GM12878 (cell line): Measurements from ENCODE around the gene S100A3. TPM values are rescaled to one million over a fixed set of nuclear protein-coding genes. Genes with fewer than 3 reads are reported as not detected.

Experiments
- ATAC-seq: fragments of 200-7000 bp; cut with Tn5 transposase; 3 replicates; pipeline ENCODE4 v1.9.1; 2020; ENCODE audit warnings: mild to moderate bottlenecking, moderate library complexity
- BruUV-seq: library from RNA; stranded (reverse); fragments of 400-500 nt; replicated peaks from 2 replicates; lab custom pipeline; 2021; lab: Mats Ljungman, UMichigan
- CTCF ChIA-PET: fragments of 300-600 bp; sonication (Branson Sonifier 250); formaldehyde crosslinking; extraction: SDS; loops from one replicate; lab custom pipeline; 2021; ENCODE audit warnings: inconsistent platforms; lab: Yijun Ruan, JAX
- POLR2A ChIA-PET: fragments of 350-600 bp; formaldehyde crosslinking; extraction: SDS; loops from one replicate; lab custom pipeline; 2021; ENCODE audit warnings: inconsistent platforms; lab: Charles Lee
- RAD21 ChIA-PET: fragments of 300-600 bp; sonication (Branson Sonifier 250); formaldehyde crosslinking; loops from one replicate; lab custom pipeline; 2023; ENCODE audit warnings: antibody characterized with exemption; ENCODE audit not compliant: unreplicated experiment; lab: Charles Lee
- SMC1A ChIA-PET: fragments of 300-600 bp; sonication (Branson Sonifier 250); formaldehyde crosslinking; loops from one replicate; lab custom pipeline; 2023; ENCODE audit not compliant: unreplicated experiment, uncharacterized antibody; lab: Charles Lee
- DNase-seq: peaks from one replicate; pipeline ENCODE4 v3.0.0-alpha.2; 2011; ENCODE audit warnings: low read depth, low spot score
- FAIRE-seq: peaks from 3 replicates; lab custom pipeline; 2011; peaks lifted over from hg19 to GRCh38; lab: Jason Lieb, UNC
- H2AFZ ChIP-seq: 2 replicates; pipeline ENCODE4 v1.6.0; 2011; ENCODE audit warnings: low read depth, low read length, control low read depth; ENCODE audit not compliant: control insufficient read depth
- H3K27ac ChIP-seq: 2 replicates; pipeline ENCODE4 v1.5.1; 2011; ENCODE audit warnings: control low read depth; ENCODE audit not compliant: control insufficient read depth, insufficient read depth
- H3K27me3 ChIP-seq, 2 experiments: replicated peaks in 1 of 2; 2 replicates each; pipeline versions ENCODE4 v1.6.0 to v1.6.1; 2011; ENCODE audit warnings: low read length in 1 of 2; ENCODE audit not compliant: control insufficient read depth in 2 of 2, insufficient read depth in 2 of 2
- H3K36me3 ChIP-seq, 2 experiments: 2 replicates each; pipeline ENCODE4 v1.5.1; 2011; ENCODE audit warnings: low read length in 1 of 2; ENCODE audit not compliant: control insufficient read depth in 2 of 2, insufficient read depth in 2 of 2
- H3K4me1 ChIP-seq: 2 replicates; pipeline ENCODE4 v1.6.1; 2011; ENCODE audit warnings: mild to moderate bottlenecking, low read length, moderate library complexity, mixed read lengths; ENCODE audit not compliant: control insufficient read depth, insufficient read depth
- H3K4me2 ChIP-seq: 2 replicates; pipeline ENCODE4 v1.6.0; 2011; ENCODE audit warnings: control low read depth; ENCODE audit not compliant: control insufficient read depth, insufficient read depth
- H3K4me3 ChIP-seq: fragments of 200-600 bp; sonication (generic); 2 replicates; pipeline ENCODE4 v1.5.1; 2016
- H3K79me2 ChIP-seq: 2 replicates; pipeline ENCODE4 v1.6.0; 2011; ENCODE audit warnings: low read length; ENCODE audit not compliant: control insufficient read depth, insufficient read depth
- H3K9ac ChIP-seq: 2 replicates; pipeline ENCODE4 v1.8.0; 2011; ENCODE audit warnings: low read length, control low read depth, mixed read lengths; ENCODE audit not compliant: control insufficient read depth, insufficient read depth
- H3K9me3 ChIP-seq: replicated peaks from 3 replicates; pipeline ENCODE4 v1.5.1; 2011; ENCODE audit warnings: mild to moderate bottlenecking, low read length; ENCODE audit not compliant: control insufficient read depth, insufficient read depth
- H4K20me1 ChIP-seq: 2 replicates; pipeline ENCODE4 v1.6.0; 2011; ENCODE audit not compliant: control insufficient read depth, insufficient read depth
- CHD4 ChIP-seq: fragments of 200-600 bp; sonication (generic); IDR thresholded peaks from 2 replicates; pipeline ENCODE4 v1.6.1; 2016; ENCODE audit warnings: mild to moderate bottlenecking
- EP300 ChIP-seq, 2 experiments: fragments of 150-350 bp in 1 of 2; IDR thresholded peaks; 2 replicates each; pipeline ENCODE4 v1.6.1; 2011 to 2012; ENCODE audit warnings: low read depth in 2 of 2, low read length in 2 of 2, borderline replicate concordance in 1 of 2, improper control_type of control experiment in 1 of 2, inconsistent platforms in 1 of 2; ENCODE audit not compliant: control insufficient read depth in 1 of 2
- ESRRA ChIP-seq: IDR thresholded peaks from 2 replicates; pipeline ENCODE4 v1.6.1; 2012; ENCODE audit warnings: mild to moderate bottlenecking, low read length, improper control_type of control experiment
- ETV6 ChIP-seq, 2 experiments: fragments of 450-650 bp in 1 of 2; IDR thresholded peaks in 1 of 2; conservative IDR thresholded peaks in 1 of 2; 2 replicates each; pipeline ENCODE4 v1.6.1; 2014; ENCODE audit warnings: antibody characterized with exemption in 1 of 2, borderline replicate concordance in 1 of 2, low read depth in 1 of 2, mild to moderate bottlenecking in 1 of 2, moderate library complexity in 1 of 2
- HDAC2 ChIP-seq: fragments of 200-600 bp; sonication (generic); IDR thresholded peaks from 2 replicates; pipeline ENCODE4 v1.6.1; 2017
- NFXL1 ChIP-seq: fragments of 450-650 bp; IDR thresholded peaks from 2 replicates; pipeline ENCODE4 v1.6.1; 2017; ENCODE audit warnings: antibody characterized with exemption, mild to moderate bottlenecking, borderline replicate concordance
- RB1 ChIP-seq: fragments of 450-650 bp; formaldehyde crosslinking; IDR thresholded peaks from 2 replicates; pipeline ENCODE4 v1.6.1; 2017; ENCODE audit warnings: mild to moderate bottlenecking, borderline replicate concordance
- RUNX3 ChIP-seq: IDR thresholded peaks from 2 replicates; pipeline ENCODE4 v1.6.1; 2012; ENCODE audit warnings: low read length, inconsistent platforms
- STAT1 ChIP-seq: fragments of 450-650 bp; conservative IDR thresholded peaks from 2 replicates; pipeline ENCODE4 v1.6.1; 2014; ENCODE audit warnings: antibody characterized with exemption, mild to moderate bottlenecking
- SUPT20H ChIP-seq: IDR thresholded peaks from 2 replicates; pipeline ENCODE4 v1.6.1; 2011; ENCODE audit warnings: low read depth, mild to moderate bottlenecking, low read length, moderate library complexity, borderline replicate concordance; ENCODE audit not compliant: control insufficient read depth
- WGBS: methylation state at CpG from one replicate; pipeline ENCODE4 v1.1.6; 2016; ENCODE audit warnings: low lambda C conversion rate; ENCODE audit not compliant: insufficient replicate concordance, insufficient coverage; ENCODE audit errors: missing lambda C conversion rate; 5-methylcytosine and 5-hydroxymethylcytosine counted together
- in situ Hi-C: fragments of 300-500 bp; cut with MboI; formaldehyde crosslinking; loops from 9 replicates; pipeline ENCODE4 v1.14.3; 2018; ENCODE audit warnings: mixed read lengths
- intact Hi-C: fragments of 100-400 bp; cut with micrococcal nuclease; formaldehyde crosslinking; loops from one replicate; pipeline ENCODE4 v1.14.2; 2022; ENCODE audit not compliant: unreplicated experiment
- polyA plus RNA-seq, 11 experiments: library from polyadenylated mRNA; depleted of rRNA in 4 of 11; unstranded in 6 of 11; stranded (reverse) in 5 of 11; fragments of >200 nt; fragmentation: Nextera tagmentation in 4 of 11; fragmentation: Illumina TruSeq in 1 of 11; extraction: Ambion mirVana in 4 of 11; extraction: Trizol in 1 of 11; gene quantifications; 1 replicate in 1 of 11; 2 replicates in 10 of 11; pipeline versions ENCODE4 v1.2.1 to v1.2.3, GENCODE V29; 2011 to 2016; ENCODE audit warnings: inconsistent platforms in 2 of 11, missing spikeins in 2 of 11, low read depth in 1 of 11
- total RNA-seq, 4 experiments: library from RNA; depleted of rRNA in 3 of 4; stranded (reverse); fragments of >200 nt in 3 of 4; fragmentation: Illumina TruSeq in 1 of 4; extraction: Trizol in 1 of 4; gene quantifications; 2 replicates each; pipeline versions ENCODE4 v1.2.1 to v1.2.3, GENCODE V29; 2013 to 2021
- TF ChIP-seq, protein P1 (sequence below): IDR thresholded peaks from 2 replicates; pipeline ENCODE4 v1.6.1; 2011; ENCODE audit warnings: low read depth, low read length, improper control_type of control experiment, borderline replicate concordance
- TF ChIP-seq, protein P2 (sequence below): IDR thresholded peaks from 2 replicates; pipeline ENCODE4 v1.6.1; 2012; ENCODE audit warnings: low read depth, low read length, improper control_type of control experiment
- TF ChIP-seq, protein P3 (sequence below): fragments of 150-350 bp; IDR thresholded peaks from 2 replicates; pipeline ENCODE4 v1.6.1; 2014; ENCODE audit warnings: mild to moderate bottlenecking, low read depth, low read length
- TF ChIP-seq, protein P4 (sequence below): fragments of 450-650 bp; IDR thresholded peaks from 2 replicates; pipeline ENCODE4 v1.6.1; 2016; ENCODE audit warnings: mild to moderate bottlenecking

The S100A3 gene
- total and polyA plus RNA-seq, 10 of the 15 experiments (the other 5 are each of a cell fraction or from before 2014, with no cell fraction given), result 0.32 to 0.45 TPM; not detected in 8

DNA sequence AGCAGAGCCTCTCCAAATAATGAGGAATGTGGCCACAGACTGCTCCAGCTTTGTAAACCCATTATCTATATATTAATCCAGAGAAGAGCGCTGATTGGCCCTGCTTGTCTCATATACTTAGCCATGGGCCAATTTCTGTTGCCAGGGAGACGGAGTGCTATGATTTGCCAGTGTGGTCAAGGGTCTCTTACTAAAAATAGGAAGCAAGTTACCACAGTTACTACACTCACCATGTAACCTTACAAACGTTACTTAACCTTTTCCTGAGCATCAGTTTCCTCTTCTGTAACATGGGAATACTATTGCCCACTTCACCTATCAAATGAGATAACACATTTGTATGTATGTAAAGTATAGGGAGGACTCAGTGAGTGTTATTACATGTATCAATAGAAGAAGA, 24.3 kb upstream of the S100A3 start:
- ChIA-PET POLR2A (interaction anchor here (1.0 to 1.8 kb wide), 4 partner anchors 38 to 99 kb away, joined by 3 to 11 read pairs (median 6); partner anchors contain the start of genes CHTOP and S100A6), RAD21 (interaction anchor here (0.8 to 5.2 kb wide), 19 partner anchors 10 to 413 kb away, joined by 3 to 60 read pairs (median 8); partner anchors contain the start of genes CHTOP, RAB13, S100A1 and S100A13), SMC1A (interaction anchor here (0.7 to 4.0 kb wide), 26 partner anchors 8 to 405 kb away, joined by 3 to 36 read pairs (median 6); partner anchors contain the start of genes CHTOP, ILF2, S100A1 and S100A13), CTCF (interaction anchor here (0.7 to 7.5 kb wide), 37 partner anchors 8 to 413 kb away, joined by 3 to 216 read pairs (median 8); partner anchors contain the start of genes CHTOP, CREB3L4, ILF2 and JTB)
- Histone ChIP-seq H3K27ac (no peak overlapping the region), H4K20me1 (no peaks in the 10 kb centered on the region), H3K36me3 (no peaks in the 10 kb centered on the region), H3K4me1 (peaks cover 8% of the 10 kb centered on the region), H3K79me2 (no peaks in the 10 kb centered on the region), H3K27me3 (no peaks in the 10 kb centered on the region), H2AFZ (no peak overlapping the region), H3K4me3 (no peak overlapping the region), H3K9ac (no peak overlapping the region), H3K4me2 (no peak overlapping the region), H3K9me3 (no peaks in the 10 kb centered on the region)
- DNase-seq, result no peak
- 64% methylated on average over 3 of the region's 3 CpGs for WGBS
- intact Hi-C loops, result loop anchor here (5.0 kb wide), 1 partner anchor 99 kb away; the partner anchor contains the start of gene ILF2
- no peak; the same call in 2 of the 3 replicates for ATAC-seq
- TF ChIP-seq NFXL1 (no peak), ETV6 (conservative IDR thresholded peaks at IDR 0.05 in 1 of 2, IDR thresholded peaks at IDR 0.05 in 1 of 2; ENCODE audit: borderline replicate concordance in 1 of 2, low read depth in 1 of 2) (no peak), HDAC2 (no peak), ESRRA (no peak), CHD4 (no peak), RUNX3 (no peak), RB1 (no peak), STAT1 (no peak), EP300 (IDR thresholded peaks at IDR 0.05; ENCODE audit: borderline replicate concordance in 1 of 2, control insufficient read depth in 1 of 2, low read depth in 2 of 2, low read length in 2 of 2) (no peak), SUPT20H (no peak)
- TF ChIP-seq, protein P1, sequence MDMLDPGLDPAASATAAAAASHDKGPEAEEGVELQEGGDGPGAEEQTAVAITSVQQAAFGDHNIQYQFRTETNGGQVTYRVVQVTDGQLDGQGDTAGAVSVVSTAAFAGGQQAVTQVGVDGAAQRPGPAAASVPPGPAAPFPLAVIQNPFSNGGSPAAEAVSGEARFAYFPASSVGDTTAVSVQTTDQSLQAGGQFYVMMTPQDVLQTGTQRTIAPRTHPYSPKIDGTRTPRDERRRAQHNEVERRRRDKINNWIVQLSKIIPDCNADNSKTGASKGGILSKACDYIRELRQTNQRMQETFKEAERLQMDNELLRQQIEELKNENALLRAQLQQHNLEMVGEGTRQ, result no peak
- TF ChIP-seq, protein P2, sequence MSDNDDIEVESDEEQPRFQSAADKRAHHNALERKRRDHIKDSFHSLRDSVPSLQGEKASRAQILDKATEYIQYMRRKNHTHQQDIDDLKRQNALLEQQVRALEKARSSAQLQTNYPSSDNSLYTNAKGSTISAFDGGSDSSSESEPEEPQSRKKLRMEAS, result no peak
- TF ChIP-seq, protein P3, sequence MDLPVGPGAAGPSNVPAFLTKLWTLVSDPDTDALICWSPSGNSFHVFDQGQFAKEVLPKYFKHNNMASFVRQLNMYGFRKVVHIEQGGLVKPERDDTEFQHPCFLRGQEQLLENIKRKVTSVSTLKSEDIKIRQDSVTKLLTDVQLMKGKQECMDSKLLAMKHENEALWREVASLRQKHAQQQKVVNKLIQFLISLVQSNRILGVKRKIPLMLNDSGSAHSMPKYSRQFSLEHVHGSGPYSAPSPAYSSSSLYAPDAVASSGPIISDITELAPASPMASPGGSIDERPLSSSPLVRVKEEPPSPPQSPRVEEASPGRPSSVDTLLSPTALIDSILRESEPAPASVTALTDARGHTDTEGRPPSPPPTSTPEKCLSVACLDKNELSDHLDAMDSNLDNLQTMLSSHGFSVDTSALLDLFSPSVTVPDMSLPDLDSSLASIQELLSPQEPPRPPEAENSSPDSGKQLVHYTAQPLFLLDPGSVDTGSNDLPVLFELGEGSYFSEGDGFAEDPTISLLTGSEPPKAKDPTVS, result no peak
- TF ChIP-seq, protein P4, sequence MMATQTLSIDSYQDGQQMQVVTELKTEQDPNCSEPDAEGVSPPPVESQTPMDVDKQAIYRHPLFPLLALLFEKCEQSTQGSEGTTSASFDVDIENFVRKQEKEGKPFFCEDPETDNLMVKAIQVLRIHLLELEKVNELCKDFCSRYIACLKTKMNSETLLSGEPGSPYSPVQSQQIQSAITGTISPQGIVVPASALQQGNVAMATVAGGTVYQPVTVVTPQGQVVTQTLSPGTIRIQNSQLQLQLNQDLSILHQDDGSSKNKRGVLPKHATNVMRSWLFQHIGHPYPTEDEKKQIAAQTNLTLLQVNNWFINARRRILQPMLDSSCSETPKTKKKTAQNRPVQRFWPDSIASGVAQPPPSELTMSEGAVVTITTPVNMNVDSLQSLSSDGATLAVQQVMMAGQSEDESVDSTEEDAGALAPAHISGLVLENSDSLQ, result no peak
- BruUV-seq, result no TSS peak
- FAIRE-seq, result no peak
- in situ Hi-C loops, result no loop called here
